Coronary artery (tissue), 2 donors: ENCODE data around the gene RNU6-1.

Source experiments
- DNase-seq: peaks from one replicate; pipeline ENCODE4 v3.0.0-alpha.2; 2017; ENCODE audit warnings: low spot score
- H3K27ac ChIP-seq, 2 donors: fragments of 200-600 bp; sonication (generic); one replicate each; pipeline ENCODE4 v1.5.1; 2016 to 2019
- H3K4me3 ChIP-seq: fragments of 200-600 bp; sonication (generic); 2 replicates; pipeline ENCODE4 v1.5.1; 2016; ENCODE audit warnings: mild to moderate bottlenecking, moderate library complexity
- CTCF ChIP-seq: fragments of 200-600 bp; sonication (generic); IDR thresholded peaks from one replicate; pipeline ENCODE4 v1.5.1; 2019; ENCODE audit warnings: antibody characterized with exemption

RNU6-1 gene

DNA sequence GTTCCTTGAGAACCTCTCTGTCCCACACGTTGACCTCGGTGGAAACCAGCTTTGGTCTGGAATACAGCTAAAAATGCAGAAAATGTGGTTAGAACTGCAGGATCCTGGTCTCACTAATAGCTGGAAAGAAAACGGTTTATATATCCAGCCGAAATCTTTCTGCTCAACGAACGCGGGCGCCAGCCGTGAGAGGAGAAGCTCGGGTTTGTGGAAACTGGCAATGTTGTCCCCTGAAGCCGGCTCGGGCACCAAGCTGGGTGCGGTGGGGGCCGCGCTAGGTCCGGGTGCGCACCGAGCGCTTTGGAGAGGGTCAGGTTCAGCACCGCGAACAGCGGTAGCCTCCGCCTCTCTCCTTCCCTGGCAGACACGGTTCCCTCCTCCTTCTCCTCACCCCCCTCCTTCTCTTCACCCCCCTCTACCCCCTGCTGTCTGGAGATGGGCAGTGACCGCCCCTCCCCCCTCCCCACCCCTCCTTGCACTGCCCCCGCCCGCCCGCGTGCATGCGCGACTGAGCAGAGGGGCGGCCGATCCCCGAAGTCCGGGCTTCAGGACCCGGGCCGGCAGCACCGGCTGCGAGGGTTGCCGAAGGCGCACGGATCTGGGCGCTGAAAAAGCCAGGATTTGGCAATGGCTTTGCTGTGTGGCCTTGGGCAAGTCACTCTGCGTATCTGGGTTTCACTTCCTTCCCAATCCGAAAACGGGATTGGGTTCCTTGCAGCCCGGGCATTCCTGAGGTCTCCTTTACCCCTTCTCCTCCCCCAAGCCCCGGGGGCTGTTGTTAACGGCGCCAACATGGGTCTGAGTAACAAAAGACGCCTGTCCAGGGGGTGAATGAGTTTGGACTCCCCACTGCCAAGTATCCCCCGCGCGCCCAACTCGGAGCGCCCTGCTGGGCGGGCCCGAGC lies 14.6 kb downstream of the RNU6-1 start, which contains the start of gene SKOR1:
Gene SKOR1 (plus strand): TSS at position 534 of the 905 bp plus-strand sequence. CDS start 94 bp downstream, at position 628.
- no peak for DNase-seq
- TF ChIP-seq CTCF = no peak
- Histone ChIP-seq H3K27ac (no peak within 1 kb of the TSS), H3K4me3 (peak within 1 kb of the TSS; percentile 59)

DNA sequence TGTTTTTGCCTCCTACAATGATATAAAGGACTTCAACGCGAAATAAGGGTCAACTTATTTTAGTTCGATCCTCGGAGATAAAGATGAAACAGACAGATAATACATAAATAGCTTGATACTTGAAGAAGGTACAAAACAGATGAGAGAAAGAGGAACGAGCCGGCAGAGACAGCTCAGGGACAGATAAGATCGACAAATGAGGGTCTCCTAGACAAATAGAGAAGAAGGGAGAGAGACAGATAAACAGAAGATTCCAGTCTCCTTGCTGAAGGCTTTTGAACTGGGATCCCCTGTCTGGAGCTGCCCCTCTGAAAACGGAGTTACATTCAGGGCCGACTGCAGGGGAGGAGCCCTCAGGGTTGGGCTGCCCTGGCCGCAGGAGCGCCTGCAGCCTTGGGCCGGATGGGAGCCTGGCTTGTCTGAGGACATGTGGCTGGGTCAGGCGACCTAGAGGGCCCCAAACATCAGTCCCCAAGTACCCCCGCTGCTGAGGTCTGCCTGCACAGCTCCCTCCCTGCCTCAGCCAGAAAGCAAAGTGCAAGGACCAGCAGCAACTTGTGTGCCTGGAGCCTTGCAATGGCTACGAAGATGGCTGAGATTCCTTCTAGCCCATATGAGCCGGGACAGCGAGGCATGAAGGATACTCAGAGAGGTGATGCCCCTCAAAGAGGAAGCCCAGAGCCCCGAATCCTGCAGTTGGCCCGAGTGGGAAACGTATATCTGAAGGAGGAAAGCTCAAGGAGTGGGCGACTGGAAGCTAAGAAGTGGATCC lies 15.5 kb downstream of the RNU6-1 start:
- DNase-seq = no peak
- no peak for TF ChIP-seq CTCF
- H3K4me3 ChIP-seq = no peak overlapping the region
- no peak overlapping the region for H3K27ac ChIP-seq

- Histone ChIP-seq H3K4me3 (peak overlapping the region; percentile 54), H3K27ac (no peak overlapping the region)
- DNase-seq = no peak
- no peak for TF ChIP-seq CTCF
Observed at GRCh38 chr15:67823314-67824196, 16.3 kb downstream of the RNU6-1 start.

DNA sequence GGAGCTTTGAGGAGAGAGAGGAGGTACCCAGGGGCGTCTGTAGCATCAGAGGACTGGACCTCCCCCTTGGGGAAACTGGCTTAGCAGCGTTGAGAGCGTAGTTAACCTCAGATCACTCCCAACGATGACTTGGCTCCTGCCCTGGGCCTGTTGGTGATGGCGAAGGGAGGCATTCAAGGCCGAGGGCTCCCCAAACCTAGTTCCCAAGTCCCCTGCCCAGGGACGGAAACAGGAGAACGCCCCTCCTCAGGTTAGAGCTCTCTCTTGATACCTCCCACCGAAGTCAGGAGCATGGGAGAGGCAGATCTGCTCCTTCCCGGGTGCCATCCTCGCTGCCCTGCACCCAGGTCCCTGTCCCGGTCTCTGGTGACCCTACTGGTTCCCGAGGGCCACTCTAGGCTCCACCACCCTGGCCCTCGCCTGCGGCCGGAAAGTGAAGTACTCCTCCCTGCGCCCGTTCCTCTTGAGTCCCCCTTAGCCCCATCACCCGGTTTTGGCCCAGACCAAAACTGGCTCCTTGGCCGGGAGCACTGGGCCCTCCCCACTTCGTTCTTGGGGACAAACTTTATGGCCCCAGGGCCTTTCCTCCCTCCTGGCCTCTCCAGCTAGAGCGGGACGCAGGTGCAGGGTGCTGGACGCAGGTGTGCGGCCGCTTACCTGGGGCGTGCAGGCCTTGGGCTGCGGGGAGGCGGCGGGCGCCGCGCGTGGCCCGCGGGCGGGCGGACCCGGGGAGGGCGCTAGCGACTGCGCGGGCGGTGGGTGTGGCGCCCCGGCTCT lies 17.1 kb downstream of the RNU6-1 start:
- peak overlapping the region; percentile 54 for H3K4me3 ChIP-seq

DNA sequence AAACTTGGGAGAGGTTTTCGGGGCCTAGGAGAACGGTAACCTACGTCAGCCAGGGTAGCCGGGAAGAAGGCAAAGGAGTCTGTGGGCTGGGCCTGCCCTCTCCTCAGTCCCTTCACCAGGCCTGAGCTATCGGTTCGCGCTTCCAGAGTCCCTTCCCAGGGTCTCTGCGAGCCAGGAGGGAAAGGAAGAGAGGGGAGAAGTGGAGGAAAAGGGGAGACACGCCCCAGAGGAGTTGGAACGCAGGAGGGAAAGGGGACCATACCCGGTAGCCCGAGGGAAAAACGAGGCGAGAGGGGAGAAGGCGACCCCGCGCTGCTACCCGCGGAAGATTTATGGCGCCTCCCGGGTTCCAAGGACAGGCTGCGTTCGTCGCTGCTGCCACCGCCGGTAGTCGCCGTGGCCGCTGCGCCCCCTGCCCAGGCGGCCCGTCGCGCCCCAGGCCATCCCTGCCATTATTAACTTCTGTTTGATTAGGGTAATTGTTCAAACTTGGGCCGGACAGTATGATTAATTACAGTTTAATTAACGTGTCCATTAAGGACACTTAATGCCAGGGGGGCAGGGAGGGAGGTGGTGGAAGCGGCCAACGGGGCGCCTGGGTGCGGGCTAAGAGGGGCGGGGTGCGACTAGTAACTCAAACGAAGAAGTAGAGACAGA lies 17.9 kb downstream of the RNU6-1 start:
- Histone ChIP-seq H3K27ac (no peak overlapping the region), H3K4me3 (no peak overlapping the region)
- DNase-seq = no peak
- TF ChIP-seq CTCF = no peak

More for the DNA sequence above, 17.1 kb downstream of the RNU6-1 start:
- no peak for DNase-seq
- no peak for TF ChIP-seq CTCF
- H3K27ac ChIP-seq = no peak overlapping the region
